SJCRH30 (cell line): Measurements from ENCODE around the gene PTPN7. TPM values are rescaled to one million over a fixed set of nuclear protein-coding genes. Genes with fewer than 3 reads are reported as not detected.
"Not testable (repeated sequence)": the region's sequence is repeated elsewhere in the genome, so short reads cannot be mapped to it uniquely, and the experiment has no call there.

ENCODE experiments used
- DNase-seq, 2 experiments: peaks; one replicate each; pipeline ENCODE4 v3.0.0-alpha.2; 2015 to 2020
- H3K27ac ChIP-seq: fragments of 250-450 bp; sonication (Bioruptor Pico); 2 replicates; pipeline ENCODE4 v1.5.1; 2020; ENCODE audit warnings: mild to moderate bottlenecking, moderate library complexity
- H3K27me3 ChIP-seq: fragments of 250-450 bp; sonication (Bioruptor Pico); 2 replicates; pipeline ENCODE4 v1.5.1; 2020; ENCODE audit warnings: mild to moderate bottlenecking, moderate library complexity
- H3K36me3 ChIP-seq: fragments of 250-450 bp; sonication (Bioruptor Pico); 2 replicates; pipeline ENCODE4 v1.5.1; 2020; ENCODE audit warnings: mild to moderate bottlenecking, moderate library complexity
- H3K4me1 ChIP-seq: fragments of 250-450 bp; sonication (Bioruptor Pico); 2 replicates; pipeline ENCODE4 v1.5.1; 2020; ENCODE audit warnings: mild to moderate bottlenecking, moderate library complexity
- H3K4me3 ChIP-seq: fragments of 250-450 bp; sonication (Bioruptor Pico); 2 replicates; pipeline ENCODE4 v1.5.1; 2020; ENCODE audit warnings: mild to moderate bottlenecking, moderate library complexity
- H3K9me3 ChIP-seq: fragments of 250-450 bp; sonication (Bioruptor Pico); replicated peaks from 2 replicates; pipeline ENCODE4 v1.5.1; 2020; ENCODE audit warnings: mild to moderate bottlenecking, moderate library complexity
- total RNA-seq: library from RNA; depleted of rRNA; stranded (reverse); fragments of >200 nt; shearing (Covaris generic); gene quantifications from 2 replicates; pipeline ENCODE4 v1.2.3, GENCODE V29; 2014

The PTPN7 gene
- total RNA-seq, 1 experiment from 2014 or later, result 0.14 TPM

- no peaks in the 10 kb centered on the region for H3K9me3 ChIP-seq
- H3K4me1 ChIP-seq, result no peaks in the 10 kb centered on the region
- no peak overlapping the region for H3K27ac ChIP-seq
- no peak overlapping the region for H3K4me3 ChIP-seq
- no peaks in the 10 kb centered on the region for H3K36me3 ChIP-seq
- DNase-seq, result no peak
- peaks cover 34% of the 10 kb centered on the region; the same call in 1 of the 2 replicates for H3K27me3 ChIP-seq
Observed at GRCh38 chr1:202182040-202182877, 21.9 kb upstream of the PTPN7 start.

- no peak overlapping the region for H3K4me3 ChIP-seq
- no peak for DNase-seq
- H3K27ac ChIP-seq, result no peak overlapping the region
- H3K36me3 ChIP-seq, result no peaks in the 10 kb centered on the region
- H3K9me3 ChIP-seq, result no peaks in the 10 kb centered on the region
- H3K27me3 ChIP-seq, result peaks cover 37% of the 10 kb centered on the region; the same call in 1 of the 2 replicates
- no peaks in the 10 kb centered on the region for H3K4me1 ChIP-seq
Observed at GRCh38 chr1:202181586-202181985, 21.2 kb upstream of the PTPN7 start.

DNA sequence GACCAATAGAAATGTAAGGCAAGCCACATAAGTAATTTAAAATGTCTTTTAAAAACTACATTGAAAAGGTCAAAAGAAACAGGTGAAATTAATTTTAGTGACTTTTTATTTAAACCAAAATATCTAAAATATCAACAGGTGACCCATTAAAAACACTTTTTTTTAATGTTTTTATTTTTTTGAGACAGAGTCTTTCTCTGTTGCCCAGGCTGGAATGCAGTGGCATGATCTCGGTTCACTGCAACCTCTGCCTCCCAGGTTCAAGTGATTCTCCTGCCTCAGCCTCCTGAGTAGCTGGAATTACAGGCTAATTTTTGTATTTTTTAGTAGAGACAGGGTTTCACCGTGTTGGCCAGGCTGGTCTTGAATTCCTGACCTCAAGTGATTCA is 20.3 kb upstream of the PTPN7 start:
- not testable (repeated sequence) for H3K9me3 ChIP-seq, H3K4me3 ChIP-seq, H3K4me1 ChIP-seq, H3K36me3 ChIP-seq, H3K27ac ChIP-seq, DNase-seq
- peaks cover 37% of the 10 kb centered on the region; the same call in 1 of the 2 replicates for H3K27me3 ChIP-seq

DNA sequence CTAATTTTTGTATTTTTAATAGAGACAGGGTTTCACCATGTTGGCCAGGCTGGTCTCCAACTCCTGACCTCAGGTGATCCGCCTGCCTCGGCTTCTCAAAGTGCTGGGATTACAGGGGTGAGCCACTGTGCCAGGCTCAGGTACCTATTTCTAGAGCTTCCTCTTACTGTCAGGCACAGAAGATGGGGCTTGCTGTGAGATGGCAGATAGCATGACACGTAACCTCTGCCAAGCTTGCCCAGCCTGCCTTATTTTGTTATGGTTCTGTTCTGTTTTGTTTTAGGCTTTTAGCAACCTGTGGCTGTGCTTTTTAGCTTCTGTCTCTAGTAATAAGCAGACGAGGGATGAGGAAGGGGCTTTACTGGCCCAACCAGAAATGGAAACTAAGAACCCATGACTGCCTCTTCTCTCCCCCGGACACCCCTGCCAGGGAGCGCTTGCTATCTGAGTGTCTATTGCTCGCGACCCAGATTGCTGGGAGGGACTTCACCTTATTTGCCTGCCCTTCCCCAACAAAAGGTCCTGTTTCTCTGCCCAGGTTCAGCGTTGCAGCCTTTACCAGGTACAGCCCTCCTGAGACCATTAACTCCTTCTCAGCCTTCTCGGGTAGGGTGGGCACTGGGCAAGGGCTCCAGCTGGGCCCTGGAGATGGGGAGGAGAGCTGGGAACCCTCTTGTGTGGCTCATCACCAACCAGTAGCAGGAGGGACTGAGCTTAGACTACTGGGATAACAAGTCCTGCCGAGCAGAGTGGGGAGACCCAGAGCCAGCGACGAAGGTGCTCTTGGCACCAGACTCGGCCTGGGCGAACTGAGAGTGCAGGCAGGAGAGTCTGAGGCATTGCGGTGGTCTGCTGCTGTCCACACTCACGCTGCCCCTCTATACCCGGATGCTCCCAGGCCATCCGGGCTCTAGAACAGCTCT is 19.7 kb upstream of the PTPN7 start:
- no peaks in the 10 kb centered on the region for H3K9me3 ChIP-seq
- no peak for DNase-seq
- H3K27me3 ChIP-seq, result peaks cover 37% of the 10 kb centered on the region; the same call in 1 of the 2 replicates
- H3K27ac ChIP-seq, result no peak overlapping the region
- no peaks in the 10 kb centered on the region for H3K36me3 ChIP-seq
- no peak overlapping the region for H3K4me3 ChIP-seq
- H3K4me1 ChIP-seq, result no peaks in the 10 kb centered on the region

GRCh38 chr1:202176949-202177927 is 16.8 kb upstream of the PTPN7 start:
- DNase-seq, result no peak
- no peaks in the 10 kb centered on the region for H3K4me1 ChIP-seq
- no peaks in the 10 kb centered on the region for H3K36me3 ChIP-seq
- H3K27ac ChIP-seq, result no peak overlapping the region
- peaks cover 32% of the 10 kb centered on the region; the same call in 1 of the 2 replicates for H3K27me3 ChIP-seq
- H3K4me3 ChIP-seq, result no peak overlapping the region
- H3K9me3 ChIP-seq, result no peaks in the 10 kb centered on the region

GRCh38 chr1:202173993-202174392 is 13.6 kb upstream of the PTPN7 start:
- Histone ChIP-seq H3K27me3 (peaks cover 20% of the 10 kb centered on the region; the same call in 1 of the 2 replicates), H3K27ac (no peak overlapping the region), H3K9me3 (no peaks in the 10 kb centered on the region), H3K4me3 (no peak overlapping the region), H3K4me1 (no peaks in the 10 kb centered on the region), H3K36me3 (no peaks in the 10 kb centered on the region)
- DNase-seq, result no peak

GRCh38 chr1:202172015-202172355 is 11.6 kb upstream of the PTPN7 start:
- H3K9me3 ChIP-seq, result no peaks in the 10 kb centered on the region
- H3K27me3 ChIP-seq, result peaks cover 18% of the 10 kb centered on the region; the same call in 1 of the 2 replicates
- no peak overlapping the region for H3K27ac ChIP-seq
- H3K4me1 ChIP-seq, result no peaks in the 10 kb centered on the region
- H3K36me3 ChIP-seq, result no peaks in the 10 kb centered on the region
- H3K4me3 ChIP-seq, result no peak overlapping the region
- DNase-seq, result no peak

DNA sequence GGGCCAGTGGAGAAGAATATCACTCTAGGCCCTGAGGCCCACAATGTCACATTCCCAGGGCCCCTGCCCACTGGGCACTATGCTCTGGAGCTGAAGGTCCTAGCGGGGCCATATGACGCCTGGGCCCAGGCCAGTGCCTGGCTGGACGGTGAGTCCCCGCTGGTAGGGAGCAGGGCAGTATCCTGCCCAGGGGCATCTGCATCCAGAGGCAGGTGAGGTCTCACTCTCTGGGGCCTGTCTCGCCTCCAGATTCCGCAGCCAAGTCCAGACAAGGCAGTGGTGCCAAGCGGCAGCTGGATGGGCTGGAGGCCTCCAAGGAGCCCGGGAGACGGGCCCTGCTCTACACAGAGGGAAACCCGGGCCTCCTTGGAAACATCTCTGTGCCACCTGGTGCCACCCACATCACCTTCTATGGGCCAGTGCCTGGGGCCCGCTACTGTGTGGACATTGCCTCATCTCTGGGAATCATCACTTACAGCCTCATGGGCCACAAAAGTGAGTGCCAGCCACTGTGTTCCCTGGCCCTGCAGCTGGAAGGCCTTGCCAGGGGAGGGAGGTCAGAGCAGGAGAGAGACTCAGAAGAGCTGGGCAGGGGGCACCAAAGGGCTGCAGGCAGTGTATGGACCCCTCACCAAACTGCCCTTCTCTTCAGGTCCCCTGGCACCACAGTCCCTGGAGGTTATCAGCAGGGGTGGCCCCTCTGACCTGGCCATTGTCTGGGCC is 11.1 kb upstream of the PTPN7 start:
- H3K4me3 ChIP-seq, result no peak overlapping the region

GRCh38 chr1:202170726-202171125 is 10.3 kb upstream of the PTPN7 start:
- no peaks in the 10 kb centered on the region for H3K4me1 ChIP-seq
- no peak overlapping the region for H3K4me3 ChIP-seq
- H3K27me3 ChIP-seq, result peaks cover 21% of the 10 kb centered on the region
- no peaks in the 10 kb centered on the region for H3K36me3 ChIP-seq
- no peak overlapping the region for H3K27ac ChIP-seq
- no peak for DNase-seq
- no peaks in the 10 kb centered on the region for H3K9me3 ChIP-seq

More for the DNA sequence above, 11.1 kb upstream of the PTPN7 start:
- no peaks in the 10 kb centered on the region for H3K9me3 ChIP-seq
- no peaks in the 10 kb centered on the region for H3K4me1 ChIP-seq
- H3K36me3 ChIP-seq, result no peaks in the 10 kb centered on the region
- H3K27ac ChIP-seq, result no peak overlapping the region
- DNase-seq, result no peak
- H3K27me3 ChIP-seq, result peaks cover 14% of the 10 kb centered on the region; the same call in 1 of the 2 replicates

GRCh38 chr1:202168861-202169260 is 8.5 kb upstream of the PTPN7 start:
- Histone ChIP-seq H3K4me3 (no peak overlapping the region), H3K27ac (no peak overlapping the region), H3K9me3 (no peaks in the 10 kb centered on the region), H3K27me3 (peaks cover 24% of the 10 kb centered on the region), H3K4me1 (no peaks in the 10 kb centered on the region), H3K36me3 (no peaks in the 10 kb centered on the region)
- no peak for DNase-seq

DNA sequence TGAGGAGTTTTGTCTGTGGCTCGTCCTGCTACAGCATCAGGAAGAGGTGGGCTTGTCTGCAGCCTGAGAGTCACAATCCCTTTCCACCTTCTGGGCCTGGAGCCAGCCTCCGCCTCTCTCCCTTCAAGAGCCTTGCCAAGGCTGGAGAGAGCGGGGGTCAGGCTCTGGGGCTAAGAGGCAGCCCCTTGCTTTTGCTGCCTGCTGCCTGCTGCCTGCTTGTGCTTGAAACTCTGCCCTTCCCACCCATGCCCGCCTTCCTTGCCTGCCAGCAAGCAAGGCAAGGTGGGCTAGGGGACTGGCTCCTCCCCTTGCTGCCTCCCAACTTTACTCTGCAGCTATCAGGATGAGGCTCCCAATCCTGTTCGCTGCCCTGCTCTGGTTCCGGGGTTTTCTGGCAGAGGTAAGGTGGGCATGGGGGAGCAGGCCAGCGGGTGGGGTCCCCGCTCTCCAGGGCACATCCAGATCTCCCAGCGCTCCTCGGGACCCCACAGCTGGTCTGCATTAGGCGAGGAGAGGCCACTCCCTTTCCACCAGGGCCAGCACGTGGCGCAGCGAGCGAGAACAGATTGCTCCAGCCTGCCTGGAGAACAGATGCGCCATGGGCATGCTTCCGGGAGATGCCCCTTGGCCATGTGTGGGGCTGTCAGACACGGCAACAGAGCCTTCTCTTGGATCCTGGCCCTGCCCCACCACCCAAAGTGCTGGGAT is 7.5 kb upstream of the PTPN7 start:
- Histone ChIP-seq H3K27ac (no peak overlapping the region), H3K9me3 (no peaks in the 10 kb centered on the region), H3K27me3 (peaks cover 27% of the 10 kb centered on the region), H3K4me3 (peak overlapping the region; percentile 23), H3K36me3 (no peaks in the 10 kb centered on the region), H3K4me1 (no peaks in the 10 kb centered on the region)
- peak; percentile 51 to 57 for DNase-seq

DNA sequence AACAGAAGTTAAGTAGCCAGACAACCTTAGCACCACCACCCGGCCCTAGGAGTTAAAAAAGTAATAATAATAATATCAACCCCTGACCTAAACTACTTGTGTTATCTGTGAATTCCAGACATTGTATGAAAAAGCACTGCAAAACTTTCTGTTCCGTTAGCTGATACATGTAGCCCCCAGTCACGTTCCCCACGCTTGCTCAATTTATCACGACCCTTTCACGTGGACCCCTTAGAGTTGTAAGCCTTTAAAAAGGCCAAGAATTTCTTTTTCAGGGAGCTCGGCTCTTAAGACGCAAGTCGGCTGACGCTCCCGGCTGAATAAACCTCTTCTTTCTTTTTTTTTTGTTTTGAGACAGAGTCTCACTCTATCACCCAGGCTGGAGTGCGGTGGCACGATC is 6.7 kb upstream of the PTPN7 start:
- not testable (repeated sequence) for DNase-seq, H3K9me3 ChIP-seq, H3K4me3 ChIP-seq, H3K27ac ChIP-seq, H3K4me1 ChIP-seq, H3K36me3 ChIP-seq
- H3K27me3 ChIP-seq, result peaks cover 28% of the 10 kb centered on the region
